GM12873 (cell line): Measurements from ENCODE around the gene BOD1L1.

Source experiments
- TF ChIP-seq, protein P1 (sequence below): IDR thresholded peaks from 2 replicates; pipeline ENCODE4 v1.5.1; 2012; ENCODE audit warnings: low read depth, mild to moderate bottlenecking, moderate library complexity, low read length, control low read depth; ENCODE audit not compliant: insufficient read depth; ENCODE audit errors: missing control alignments

Gene BOD1L1

GRCh38 chr4:13640149-13640940 lies 12.8 kb upstream of the BOD1L1 start:
- TF ChIP-seq, protein P1, sequence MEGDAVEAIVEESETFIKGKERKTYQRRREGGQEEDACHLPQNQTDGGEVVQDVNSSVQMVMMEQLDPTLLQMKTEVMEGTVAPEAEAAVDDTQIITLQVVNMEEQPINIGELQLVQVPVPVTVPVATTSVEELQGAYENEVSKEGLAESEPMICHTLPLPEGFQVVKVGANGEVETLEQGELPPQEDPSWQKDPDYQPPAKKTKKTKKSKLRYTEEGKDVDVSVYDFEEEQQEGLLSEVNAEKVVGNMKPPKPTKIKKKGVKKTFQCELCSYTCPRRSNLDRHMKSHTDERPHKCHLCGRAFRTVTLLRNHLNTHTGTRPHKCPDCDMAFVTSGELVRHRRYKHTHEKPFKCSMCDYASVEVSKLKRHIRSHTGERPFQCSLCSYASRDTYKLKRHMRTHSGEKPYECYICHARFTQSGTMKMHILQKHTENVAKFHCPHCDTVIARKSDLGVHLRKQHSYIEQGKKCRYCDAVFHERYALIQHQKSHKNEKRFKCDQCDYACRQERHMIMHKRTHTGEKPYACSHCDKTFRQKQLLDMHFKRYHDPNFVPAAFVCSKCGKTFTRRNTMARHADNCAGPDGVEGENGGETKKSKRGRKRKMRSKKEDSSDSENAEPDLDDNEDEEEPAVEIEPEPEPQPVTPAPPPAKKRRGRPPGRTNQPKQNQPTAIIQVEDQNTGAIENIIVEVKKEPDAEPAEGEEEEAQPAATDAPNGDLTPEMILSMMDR, result no peak

- TF ChIP-seq, protein P1, result no peak
Measured at GRCh38 chr4:13635286-13635799, 7.8 kb upstream of the BOD1L1 start.

DNA sequence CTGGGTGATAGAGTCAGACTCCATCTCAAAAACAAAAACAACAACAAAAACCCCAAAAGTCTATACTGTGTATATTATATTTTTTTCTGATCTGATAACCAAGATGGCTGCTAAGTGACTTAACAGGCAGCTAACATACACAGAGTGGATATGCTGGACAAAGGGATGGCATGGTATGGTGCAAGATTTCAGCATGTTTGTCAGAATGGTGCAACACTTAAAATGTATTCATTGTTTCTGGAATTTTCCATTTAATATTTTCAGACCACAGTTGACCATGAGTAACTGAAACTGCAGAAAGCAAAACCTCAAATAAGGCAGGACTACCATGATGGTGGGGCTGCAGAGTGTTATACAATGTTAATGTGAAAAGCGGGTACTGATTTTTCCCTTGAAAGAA lies 6.1 kb upstream of the BOD1L1 start:
- TF ChIP-seq, protein P1, result no peak

DNA sequence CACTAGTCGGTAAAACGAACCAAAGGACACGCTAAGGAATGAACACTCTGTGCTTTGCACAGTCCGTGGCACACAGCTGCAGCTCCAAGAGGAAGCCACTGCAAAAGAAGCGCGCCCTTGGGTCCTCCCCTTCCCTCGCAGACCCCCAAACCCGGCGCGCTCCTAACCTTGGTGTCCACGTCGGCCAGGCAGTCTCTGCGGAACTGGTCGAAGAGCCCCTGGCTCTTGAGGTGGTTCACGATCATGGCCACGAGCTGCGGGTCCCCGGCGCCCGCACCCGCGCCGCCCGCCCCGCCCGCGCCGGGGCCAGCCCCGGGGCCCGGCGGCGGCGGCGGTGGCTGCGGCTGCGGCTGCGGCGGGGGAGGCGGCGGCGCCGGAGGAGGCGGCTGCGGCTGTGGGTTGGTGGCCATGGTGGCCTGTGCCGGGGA lies 333 bp downstream of the BOD1L1 start:
- TF ChIP-seq, protein P1, result no peak

GRCh38 chr4:13626492-13627177 lies 890 bp downstream of the BOD1L1 start:
- TF ChIP-seq, protein P1, result no peak

GRCh38 chr4:13618212-13618806 lies 9.2 kb downstream of the BOD1L1 start:
- TF ChIP-seq, protein P1, result no peak

- TF ChIP-seq, protein P1, result no peak
Measured at GRCh38 chr4:13617801-13618200, 9.7 kb downstream of the BOD1L1 start.
